CD14-positive monocyte (primary cell): ENCODE measurements around the gene ZNF83. TPM values are rescaled to one million over a fixed set of nuclear protein-coding genes. Genes with fewer than 3 reads are reported as not detected.
"Not testable (repeated sequence)": the region's sequence is repeated elsewhere in the genome, so short reads cannot be mapped to it uniquely, and the experiment has no call there.

Experiments
- DNase-seq, 3 donors: peaks; one replicate each; pipeline ENCODE4 v3.0.0-alpha.2; 2011 to 2022
- H2AFZ ChIP-seq: 2 replicates; pipeline ENCODE4 v1.6.0; 2012; ENCODE audit warnings: mild to moderate bottlenecking, low read depth, low read length, inconsistent platforms; ENCODE audit not compliant: insufficient read depth, poor library complexity, severe bottlenecking
- H3K27ac ChIP-seq, 2 donors: 1 replicate in 1 of 2; 2 replicates in 1 of 2; pipeline ENCODE4 v1.5.1; 2012 to 2013; ENCODE audit warnings: low read length in 2 of 2, control low read depth in 1 of 2, inconsistent platforms in 1 of 2, low read depth in 1 of 2, mild to moderate bottlenecking in 1 of 2
- H3K27me3 ChIP-seq, 2 donors: one replicate each; pipeline versions ENCODE4 v1.6.0 to v1.6.1; 2011 to 2013; ENCODE audit warnings: low read length in 2 of 2; ENCODE audit not compliant: control insufficient read depth in 2 of 2, insufficient read depth in 2 of 2
- H3K36me3 ChIP-seq, 2 donors: replicated peaks in 1 of 2; 1 replicate in 1 of 2; 2 replicates in 1 of 2; pipeline versions ENCODE4 v1.5.1 to v1.6.1; 2012 to 2013; ENCODE audit warnings: low read length in 2 of 2, control low read depth in 1 of 2, inconsistent platforms in 1 of 2, mild to moderate bottlenecking in 1 of 2; ENCODE audit not compliant: insufficient read depth in 2 of 2, control insufficient read depth in 1 of 2
- H3K4me1 ChIP-seq, 2 donors: 1 replicate in 1 of 2; 2 replicates in 1 of 2; pipeline versions ENCODE4 v1.5.1 to v1.6.1; 2012 to 2013; ENCODE audit warnings: low read length in 2 of 2, control low read depth in 1 of 2, inconsistent platforms in 1 of 2, mild to moderate bottlenecking in 1 of 2, moderate library complexity in 1 of 2; ENCODE audit not compliant: insufficient read depth in 2 of 2, control insufficient read depth in 1 of 2
- H3K4me2 ChIP-seq: replicated peaks from 2 replicates; pipeline ENCODE3; 2012; ENCODE audit warnings: low read length, moderate library complexity, mild to moderate bottlenecking; ENCODE audit not compliant: poor library complexity, severe bottlenecking; ENCODE audit errors: extremely low read depth
- H3K4me3 ChIP-seq, 3 experiments: fragments of 200-600 bp in 1 of 3; sonication (generic) in 1 of 3; replicated peaks in 1 of 3; 1 replicate in 2 of 3; 2 replicates in 1 of 3; pipeline ENCODE4 v1.5.1; 2011 to 2013; ENCODE audit warnings: low read length in 3 of 3, mild to moderate bottlenecking in 3 of 3, control low read depth in 2 of 3, low read depth in 2 of 3, inconsistent platforms in 1 of 3, moderate library complexity in 1 of 3
- H3K79me2 ChIP-seq: 2 replicates; pipeline ENCODE4 v1.6.0; 2012; ENCODE audit warnings: mild to moderate bottlenecking, control low read depth, inconsistent platforms, low read length, moderate library complexity; ENCODE audit not compliant: insufficient read depth
- H3K9ac ChIP-seq: 2 replicates; pipeline ENCODE4 v1.6.0; 2017; ENCODE audit warnings: low read length, mild to moderate bottlenecking; ENCODE audit not compliant: insufficient read depth, poor library complexity, severe bottlenecking
- H3K9me3 ChIP-seq, 2 donors: replicated peaks in 1 of 2; 1 replicate in 1 of 2; 2 replicates in 1 of 2; pipeline versions ENCODE4 v1.5.1 to v1.6.1; 2012 to 2013; ENCODE audit warnings: low read length in 2 of 2, control low read depth in 1 of 2; ENCODE audit not compliant: control insufficient read depth in 1 of 2, insufficient read depth in 1 of 2
- H4K20me1 ChIP-seq: 2 replicates; pipeline ENCODE4 v1.6.0; 2012; ENCODE audit warnings: mild to moderate bottlenecking, low read length, control low read depth, moderate library complexity; ENCODE audit not compliant: insufficient read depth
- H3K27ac Mint-ChIP-seq, 7 donors: one replicate each; pipeline ENCODE4 v1.8.0; 2020; ENCODE audit warnings: mild to moderate bottlenecking in 7 of 7, mixed read lengths in 7 of 7, moderate library complexity in 6 of 7, inconsistent platforms in 2 of 7
- H3K27me3 Mint-ChIP-seq, 3 donors: one replicate each; pipeline ENCODE4 v1.8.0; 2021 to 2022; ENCODE audit warnings: low read depth in 3 of 3, mild to moderate bottlenecking in 3 of 3, mixed read lengths in 3 of 3, moderate library complexity in 3 of 3, inconsistent platforms in 1 of 3
- H3K36me3 Mint-ChIP-seq, 2 donors: one replicate each; pipeline ENCODE4 v1.8.0; 2020; ENCODE audit warnings: mixed read lengths in 2 of 2, inconsistent platforms in 1 of 2, mild to moderate bottlenecking in 1 of 2
- H3K4me1 Mint-ChIP-seq: one replicate; pipeline ENCODE4 v1.8.0; 2020; ENCODE audit warnings: mild to moderate bottlenecking, mixed read lengths
- H3K4me3 Mint-ChIP-seq, 2 donors: one replicate each; pipeline ENCODE4 v1.8.0; 2020; ENCODE audit warnings: mild to moderate bottlenecking in 2 of 2, mixed read lengths in 2 of 2, moderate library complexity in 1 of 2
- H3K9me3 Mint-ChIP-seq, 7 donors: one replicate each; pipeline ENCODE4 v1.8.0; 2020 to 2022; ENCODE audit warnings: mixed read lengths in 7 of 7, mild to moderate bottlenecking in 6 of 7, moderate library complexity in 6 of 7, inconsistent platforms in 2 of 7
- CTCF ChIP-seq: fragments of 200-600 bp; IDR thresholded peaks from one replicate; pipeline ENCODE4 v1.8.0; 2022; ENCODE audit warnings: antibody characterized with exemption, mild to moderate bottlenecking
- WGBS: methylation state at CpG from one replicate; pipeline ENCODE4 v1.1.5; 2013; ENCODE audit warnings: missing lambda C conversion rate; ENCODE audit not compliant: insufficient coverage; 5-methylcytosine and 5-hydroxymethylcytosine counted together
- intact Hi-C, 2 donors: fragments of 100-400 bp; cut with micrococcal nuclease; formaldehyde crosslinking; loops; one replicate each; pipeline versions ENCODE4 v1.15.0 to v1.15.1; 2023
- polyA plus RNA-seq, 3 donors: library from polyadenylated mRNA; depleted of rRNA in 1 of 3; unstranded in 2 of 3; stranded (reverse) in 1 of 3; fragments of 300-500 nt in 2 of 3; fragments of >200 nt in 1 of 3; fragmentation: Illumina TruSeq in 2 of 3; gene quantifications; 1 replicate in 2 of 3; 2 replicates in 1 of 3; pipeline ENCODE4 v1.2.3, GENCODE V29; 2012 to 2021

The ZNF83 gene
- polyA plus RNA-seq, 3 donors: 2.4 to 47.1 (median 7.2) TPM

- peaks cover 19 to 30% of the 10 kb centered on the region in 2 donors for H3K36me3 Mint-ChIP-seq
Measured at GRCh38 chr19:52603558-52604207, 34.5 kb downstream of the ZNF83 start.

GRCh38 chr19:52602941-52603340 is 35.2 kb downstream of the ZNF83 start:
- WGBS: 100% methylated on average over 1 of the region's 2 CpGs
- Mint-ChIP-seq H3K27ac (no peak overlapping the region), H3K9me3 (peaks cover 32 to 74% (median 66%) of the 10 kb centered on the region in 7 donors)

More at GRCh38 chr19:52603558-52604207, 34.5 kb downstream of the ZNF83 start:
- no peak overlapping the region for H3K27ac ChIP-seq
- no peak for TF ChIP-seq CTCF
- peaks cover 55 to 62% of the 10 kb centered on the region in 2 donors for H3K9me3 ChIP-seq
- peak overlapping the region in 1 of 3 experiments; percentile 25 for H3K4me3 ChIP-seq
- no peak overlapping the region for H2AFZ ChIP-seq
- Mint-ChIP-seq H3K27ac (no peak overlapping the region), H3K27me3 (peaks cover 0 to 2% (median 2%) of the 10 kb centered on the region in 3 donors), H3K4me3 (no peak overlapping the region), H3K9me3 (peaks cover 28 to 71% (median 62%) of the 10 kb centered on the region in 7 donors), H3K4me1 (peaks cover 27% of the 10 kb centered on the region)
- no peaks in the 10 kb centered on the region for H4K20me1 ChIP-seq
- WGBS: 96% methylated on average over 2 of the region's 14 CpGs
- DNase-seq: no peak
- peaks cover 34% of the 10 kb centered on the region for H3K79me2 ChIP-seq
- no peaks in the 10 kb centered on the region for H3K27me3 ChIP-seq
- H3K4me2 ChIP-seq: no peak overlapping the region
- H3K9ac ChIP-seq: no peak overlapping the region
- H3K4me1 ChIP-seq: peaks cover 14 to 19% of the 10 kb centered on the region in 2 donors
- peaks cover 0 to 27% of the 10 kb centered on the region in 2 donors for H3K36me3 ChIP-seq
- intact Hi-C loops: loop anchor here (5.0 kb wide), 1 partner anchor 34 kb away; the partner anchor contains the start of gene ZNF83 (in 2 of the 2)

GRCh38 chr19:52601974-52602366 is 36.2 kb downstream of the ZNF83 start:
- intact Hi-C loops: loop anchor here (2.0 to 5.0 kb wide), 2 partner anchors 35 to 75 kb away; partner anchors contain the start of genes ZNF83 (in 2 of the 2) and ZNF808 (in 1 of the 2)
- Histone ChIP-seq H3K4me3 (peak overlapping the region; percentile 54 to 79 (median 72)), H3K9me3 (peaks cover 56 to 68% of the 10 kb centered on the region in 2 donors), H3K4me1 (peaks cover 14 to 19% of the 10 kb centered on the region in 2 donors), H3K4me2 (peak overlapping the region; percentile 97), H3K79me2 (peaks cover 31% of the 10 kb centered on the region), H3K36me3 (peaks cover 0 to 21% of the 10 kb centered on the region in 2 donors), H2AFZ (peak overlapping the region; percentile 80), H3K9ac (peak overlapping the region; percentile 56)
- Mint-ChIP-seq H3K4me3 (peak overlapping the region; percentile 92 to 93), H3K9me3 (peaks cover 35 to 74% (median 68%) of the 10 kb centered on the region in 7 donors), H3K4me1 (peaks cover 27% of the 10 kb centered on the region), H3K27ac (peak overlapping the region in 4 of 7 donors; percentile 54 to 79 (median 71)), H3K36me3 (peaks cover 17 to 36% of the 10 kb centered on the region in 2 donors)
- H3K27me3 Mint-ChIP-seq, DNase-seq, H3K27ac ChIP-seq, H4K20me1 ChIP-seq, H3K27me3 ChIP-seq: not testable (repeated sequence)
- 100% methylated on average over 2 of the region's 3 CpGs for WGBS

More at GRCh38 chr19:52602941-52603340, 35.2 kb downstream of the ZNF83 start:
- H3K4me3 Mint-ChIP-seq: no peak overlapping the region
- Histone ChIP-seq H3K4me1 (peaks cover 14 to 19% of the 10 kb centered on the region in 2 donors), H3K4me3 (no peak overlapping the region), H4K20me1 (no peaks in the 10 kb centered on the region), H3K27ac (no peak overlapping the region), H3K4me2 (no peak overlapping the region), H3K27me3 (no peaks in the 10 kb centered on the region), H3K9me3 (peaks cover 58 to 67% of the 10 kb centered on the region in 2 donors), H3K79me2 (peaks cover 34% of the 10 kb centered on the region), H3K36me3 (peaks cover 0 to 25% of the 10 kb centered on the region in 2 donors), H2AFZ (no peak overlapping the region), H3K9ac (no peak overlapping the region)
- TF ChIP-seq CTCF: no peak
- DNase-seq: no peak
- peaks cover 27% of the 10 kb centered on the region for H3K4me1 Mint-ChIP-seq
- H3K27me3 Mint-ChIP-seq: peaks cover 0 to 2% (median 2%) of the 10 kb centered on the region in 3 donors
- H3K36me3 Mint-ChIP-seq: peaks cover 17 to 30% of the 10 kb centered on the region in 2 donors
- intact Hi-C loops: loop anchor here (5.0 kb wide), 1 partner anchor 34 kb away; the partner anchor contains the start of gene ZNF83 (in 2 of the 2)
